ENCODE data around the gene ATXN7L3.

- no peak for TF ChIP-seq CTCF (conservative IDR thresholded peaks at IDR 0.05)
- no peak for TF ChIP-seq EZH2 (IDR thresholded peaks at IDR 0.05; ENCODE audit: low read depth)
These were observed 13.2 kb downstream of the ATXN7L3 start, which contains the start of gene TMUB2 for GRCh38 chr17:44186307-44187130.

Data from PC-9 (cell line).